HG02610 (cell line): Measurements from ENCODE around the gene ZBTB25.

Source experiments
- ATAC-seq: cut with Tn5 transposase; IDR thresholded peaks from one replicate; pipeline ENCODE4 v1.9.1; 2021; ENCODE audit warnings: mild to moderate bottlenecking, moderate library complexity; ENCODE audit not compliant: unreplicated experiment

ZBTB25 gene

DNA sequence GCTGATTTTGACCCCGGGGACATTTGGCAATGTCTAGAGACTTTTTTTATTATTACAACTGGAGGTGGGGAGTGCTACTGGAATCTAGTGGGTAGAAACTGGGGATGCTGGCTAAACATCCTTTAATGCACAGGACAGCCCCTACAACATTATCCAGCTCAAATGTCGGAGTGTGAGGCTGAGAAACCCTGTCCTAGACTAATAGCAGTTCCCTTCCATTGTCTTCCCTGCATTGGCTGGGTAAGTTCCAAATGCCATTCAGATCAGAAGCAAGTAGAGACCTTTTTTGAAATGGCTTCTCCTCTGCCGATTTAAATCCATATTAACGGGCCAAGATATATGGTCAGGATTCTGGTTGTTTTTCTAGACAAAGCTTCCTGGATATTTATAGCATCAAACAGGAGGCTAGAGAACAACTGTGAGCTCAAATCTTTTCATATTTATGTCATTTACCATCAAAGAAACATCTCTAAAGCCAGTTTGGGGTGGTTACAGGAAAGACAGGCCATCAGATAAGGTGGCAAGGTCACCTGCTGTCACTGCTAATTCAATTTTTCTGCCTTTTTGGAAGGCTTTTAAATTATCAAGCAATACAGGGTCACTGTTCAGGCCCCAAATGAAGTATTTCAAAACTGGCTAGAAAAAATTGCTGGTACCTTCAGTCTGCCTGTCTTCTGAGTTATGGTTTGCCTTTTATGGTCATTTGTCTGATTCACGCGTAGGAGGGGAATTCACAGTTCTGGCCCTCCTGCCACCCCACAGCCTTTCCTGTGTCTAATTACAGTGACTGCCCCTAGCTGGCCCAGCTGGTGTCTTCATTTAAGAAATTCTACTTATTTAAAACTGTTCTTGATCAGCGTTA lies 58.4 kb downstream of the ZBTB25 start:
- ATAC-seq: peak; percentile 99

DNA sequence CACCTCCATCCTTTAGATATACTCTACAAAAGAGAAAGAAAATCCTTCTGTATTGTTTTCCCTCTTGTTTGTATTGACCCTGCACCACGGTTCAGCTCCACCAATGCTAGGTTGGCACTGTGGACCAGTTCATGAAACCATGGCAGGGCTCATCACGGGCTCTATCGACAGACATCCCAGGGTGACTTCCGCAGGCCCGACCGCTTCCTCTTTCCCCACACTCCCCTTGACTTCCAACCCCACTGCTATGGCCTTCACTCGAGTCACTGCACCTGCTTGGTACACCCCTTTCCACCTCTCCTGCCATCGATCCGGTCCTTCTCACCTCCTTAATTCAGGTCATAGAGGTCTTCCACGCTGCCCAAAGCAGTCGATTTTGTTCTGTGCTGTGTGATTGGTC lies 59.5 kb downstream of the ZBTB25 start:
- no peak for ATAC-seq

DNA sequence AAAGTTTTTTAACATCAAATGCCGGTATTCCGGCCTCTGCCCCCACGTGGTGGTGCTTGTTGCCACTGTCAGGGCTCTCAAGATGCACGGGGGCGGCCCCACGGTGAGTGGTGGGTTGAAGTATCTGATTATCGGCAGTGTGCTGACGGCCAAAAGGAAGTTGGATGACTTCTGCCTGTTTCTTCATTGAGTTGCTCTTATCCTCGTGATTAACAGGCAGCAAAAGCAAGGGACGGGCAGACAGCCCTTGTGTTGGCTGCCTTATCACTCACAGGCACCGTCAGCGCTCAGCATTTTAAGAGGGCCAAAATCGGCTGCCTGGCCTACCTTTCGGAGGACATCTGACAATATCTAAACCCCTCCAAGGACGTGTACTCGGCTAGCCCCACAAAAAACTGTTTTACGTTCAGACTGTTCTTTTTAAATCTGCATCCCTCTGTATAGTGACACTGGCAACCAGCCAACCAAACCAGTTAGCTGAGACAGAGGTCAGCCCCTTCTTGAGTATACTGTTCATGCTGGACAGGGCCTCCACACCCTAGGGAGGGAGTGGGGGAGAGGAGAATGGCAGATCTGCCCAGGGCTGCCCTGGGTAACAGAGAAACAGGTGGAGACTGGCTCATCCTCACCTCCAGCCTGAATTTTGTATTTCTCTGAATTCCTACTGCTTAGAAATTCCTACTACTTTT lies 61.2 kb downstream of the ZBTB25 start:
- no peak for ATAC-seq

DNA sequence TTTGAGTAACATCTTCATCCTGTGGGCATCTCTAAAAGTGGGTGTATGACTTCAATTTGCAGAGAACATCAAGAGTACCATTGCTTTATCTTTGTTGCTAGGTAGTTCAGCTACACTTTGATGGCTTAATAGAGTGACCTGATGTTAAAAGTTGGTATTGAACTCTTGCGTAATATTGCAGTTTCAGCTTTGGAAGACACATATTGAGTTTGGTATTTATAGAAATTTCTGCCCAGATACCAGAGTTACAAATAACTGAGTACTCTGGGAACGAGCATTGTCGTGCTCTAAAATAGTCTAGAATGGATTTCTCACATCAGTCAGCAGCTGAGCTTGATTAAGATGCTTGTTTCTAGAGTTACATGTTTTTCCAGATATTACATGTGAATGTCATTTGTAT lies 63.1 kb downstream of the ZBTB25 start:
- no peak for ATAC-seq

- no peak for ATAC-seq
These were observed 64.5 kb downstream of the ZBTB25 start for GRCh38 chr14:64439141-64439540.

GRCh38 chr14:64438181-64438841 lies 65.3 kb downstream of the ZBTB25 start:
- ATAC-seq: no peak

GRCh38 chr14:64434528-64434927 lies 69.1 kb downstream of the ZBTB25 start:
- no peak for ATAC-seq

DNA sequence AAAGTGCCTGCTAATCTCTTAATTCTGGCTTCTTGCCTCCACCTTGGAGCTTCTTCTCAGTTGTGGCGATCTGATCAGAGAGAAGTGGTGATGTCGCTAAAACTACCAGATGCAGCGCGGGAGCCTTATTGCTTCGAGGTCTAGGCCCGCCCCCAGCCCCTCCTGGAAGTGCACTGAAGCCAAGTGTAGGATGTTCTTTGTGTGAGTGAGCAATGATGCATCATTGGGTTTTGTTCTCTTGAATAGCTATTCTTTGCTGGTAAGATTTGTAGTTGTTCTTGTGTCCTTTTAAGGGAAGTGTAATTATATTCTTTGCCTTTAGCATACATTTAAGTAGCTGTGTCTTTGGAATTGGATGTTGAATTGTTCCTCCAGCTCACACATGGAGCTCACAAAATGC lies 79.7 kb downstream of the ZBTB25 start:
- no peak for ATAC-seq

DNA sequence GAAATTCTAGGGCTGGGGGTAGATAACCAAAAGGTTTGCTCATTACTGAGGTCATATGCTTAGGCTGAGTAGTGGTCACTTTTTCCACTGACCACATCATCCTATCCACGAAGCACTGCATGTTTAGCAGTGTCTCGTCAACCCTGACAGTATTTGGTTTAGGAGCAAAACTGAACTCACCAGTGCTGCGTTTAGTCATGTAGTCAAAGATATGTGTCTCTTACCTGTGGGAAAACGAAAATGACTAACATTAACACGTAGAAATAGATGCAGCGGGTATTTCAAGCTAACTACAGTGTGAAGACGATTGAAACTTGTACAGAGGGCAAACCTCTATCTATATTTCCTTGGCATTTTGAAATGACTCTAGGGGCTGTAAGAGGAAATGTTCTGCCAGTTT lies 80.9 kb downstream of the ZBTB25 start:
- ATAC-seq: no peak

GRCh38 chr14:64422005-64422404 lies 81.6 kb downstream of the ZBTB25 start:
- ATAC-seq: no peak

DNA sequence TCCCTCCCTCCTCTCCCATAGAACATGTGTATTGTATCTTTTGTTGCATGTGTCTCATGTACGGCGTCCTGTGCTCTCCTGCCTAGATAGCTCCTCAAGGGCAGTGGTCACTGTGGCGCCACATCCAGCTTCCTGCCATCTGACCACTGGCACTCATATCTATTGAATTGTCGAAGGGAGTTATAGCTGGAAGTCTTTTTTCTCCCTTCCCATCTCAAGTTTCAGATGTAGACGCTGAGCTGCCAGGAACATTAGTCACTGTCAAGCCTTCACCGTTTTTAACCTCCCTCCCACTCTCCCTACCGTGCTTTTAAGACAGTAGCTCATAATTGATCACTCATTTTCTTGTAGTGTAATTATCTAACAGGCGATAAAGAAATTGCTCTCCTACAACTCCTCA lies 82.5 kb downstream of the ZBTB25 start:
- ATAC-seq: no peak

GRCh38 chr14:64419003-64419402 lies 84.6 kb downstream of the ZBTB25 start:
- ATAC-seq: no peak

DNA sequence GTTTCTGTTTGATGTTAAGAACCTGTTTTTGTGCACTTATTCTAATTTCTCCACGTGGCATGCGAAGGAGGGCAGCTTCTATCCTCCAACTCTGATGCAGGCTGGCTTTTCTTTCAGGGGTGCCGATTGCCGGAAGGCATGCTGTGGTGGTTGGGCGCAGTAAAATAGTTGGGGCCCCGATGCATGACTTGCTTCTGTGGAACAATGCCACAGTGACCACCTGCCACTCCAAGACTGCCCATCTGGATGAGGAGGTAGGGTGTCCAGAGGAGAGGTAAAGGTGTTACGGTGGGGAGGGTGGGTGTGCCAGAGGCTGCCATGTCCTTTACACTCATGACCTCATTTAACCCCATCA lies 85.9 kb downstream of the ZBTB25 start:
- no peak for ATAC-seq

- no peak for ATAC-seq
These were observed 86.4 kb downstream of the ZBTB25 start for GRCh38 chr14:64417055-64417770.

GRCh38 chr14:64416348-64416932 lies 87.2 kb downstream of the ZBTB25 start:
- no peak for ATAC-seq

DNA sequence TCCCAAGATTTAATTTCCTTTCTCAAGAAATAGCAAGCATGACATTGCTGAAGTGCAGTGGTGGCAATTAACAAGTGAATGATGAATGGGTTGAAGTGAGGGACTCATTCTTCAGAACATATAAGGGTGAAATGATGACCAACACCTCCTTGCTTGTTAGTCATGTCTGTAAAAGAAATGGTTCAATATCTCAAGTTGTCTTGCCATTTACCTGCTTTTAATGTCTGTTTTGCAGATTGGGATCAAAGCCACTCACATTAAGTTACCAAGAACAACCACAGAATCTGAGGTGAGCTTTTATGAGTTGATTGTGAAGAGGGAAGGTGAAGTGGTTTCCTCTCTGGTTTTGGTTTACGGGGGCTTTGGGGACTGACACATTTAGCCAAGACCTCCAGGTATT lies 91.4 kb downstream of the ZBTB25 start:
- no peak for ATAC-seq

DNA sequence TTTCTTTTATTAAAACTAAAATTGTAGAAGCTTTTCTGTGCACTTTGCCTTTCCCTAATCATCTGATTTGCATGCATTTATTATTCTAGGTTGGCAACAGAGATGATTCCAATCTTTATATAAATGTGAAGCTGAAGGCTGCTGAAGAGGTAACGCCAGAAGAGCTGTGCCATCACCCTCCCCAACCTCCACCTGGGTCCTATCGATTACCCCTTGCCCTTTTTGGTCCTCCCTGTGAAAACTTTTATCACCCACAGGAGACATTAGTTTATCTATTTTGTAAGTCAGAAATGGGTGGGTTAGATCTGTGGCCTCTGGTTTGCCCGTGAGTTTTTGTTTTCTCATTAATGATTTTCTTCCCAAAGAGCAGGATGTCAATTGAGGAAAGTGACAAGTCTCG lies 92.6 kb downstream of the ZBTB25 start:
- ATAC-seq: no peak

- no peak for ATAC-seq
These were observed 93.4 kb downstream of the ZBTB25 start for GRCh38 chr14:64410084-64410774.

DNA sequence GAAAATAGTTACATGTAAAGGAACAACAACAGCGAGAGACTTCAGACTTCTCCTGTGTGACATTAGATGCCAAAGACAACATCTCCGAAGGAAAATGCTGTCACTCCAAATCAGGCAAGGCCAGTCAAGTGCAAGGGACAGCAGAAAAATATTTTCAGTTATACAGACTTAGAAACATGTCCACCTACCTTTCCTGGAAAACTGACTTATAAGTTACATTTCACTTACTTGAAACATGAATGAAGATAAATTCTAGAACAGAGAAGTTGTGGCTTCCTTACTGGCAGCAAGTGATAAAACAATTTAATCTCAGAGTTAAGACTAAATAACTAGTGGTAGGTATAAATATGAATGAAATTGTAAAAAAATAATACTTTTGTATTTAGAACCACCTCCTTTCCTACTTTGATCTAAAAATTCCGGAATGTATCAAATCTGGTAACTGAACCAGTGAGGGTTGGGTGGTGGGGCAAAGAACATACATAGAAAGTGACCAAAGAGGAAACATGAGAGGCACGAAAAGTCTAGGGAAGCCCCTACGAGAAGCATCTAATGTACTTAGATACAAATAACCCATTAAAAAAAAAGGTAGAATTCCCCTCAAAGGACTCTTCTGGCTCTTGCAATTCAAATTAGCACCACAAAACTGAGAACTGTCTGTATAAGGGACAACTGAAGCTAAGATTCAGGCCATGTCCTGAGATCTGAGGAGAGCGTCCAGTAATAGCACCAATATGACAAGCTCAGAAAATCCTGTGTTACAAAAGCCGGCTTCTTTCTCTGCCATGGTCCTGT lies 94.3 kb downstream of the ZBTB25 start:
- ATAC-seq: peak; percentile 74

- peak; percentile 49 for ATAC-seq
These were observed 96.3 kb downstream of the ZBTB25 start for GRCh38 chr14:64407329-64407728.
